Measurements from ENCODE around the gene SMIM36.
"Not testable (repeated sequence)": the region's sequence is repeated elsewhere in the genome, so short reads cannot be mapped to it uniquely, and the experiment has no call there.

SMIM36 gene

DNA sequence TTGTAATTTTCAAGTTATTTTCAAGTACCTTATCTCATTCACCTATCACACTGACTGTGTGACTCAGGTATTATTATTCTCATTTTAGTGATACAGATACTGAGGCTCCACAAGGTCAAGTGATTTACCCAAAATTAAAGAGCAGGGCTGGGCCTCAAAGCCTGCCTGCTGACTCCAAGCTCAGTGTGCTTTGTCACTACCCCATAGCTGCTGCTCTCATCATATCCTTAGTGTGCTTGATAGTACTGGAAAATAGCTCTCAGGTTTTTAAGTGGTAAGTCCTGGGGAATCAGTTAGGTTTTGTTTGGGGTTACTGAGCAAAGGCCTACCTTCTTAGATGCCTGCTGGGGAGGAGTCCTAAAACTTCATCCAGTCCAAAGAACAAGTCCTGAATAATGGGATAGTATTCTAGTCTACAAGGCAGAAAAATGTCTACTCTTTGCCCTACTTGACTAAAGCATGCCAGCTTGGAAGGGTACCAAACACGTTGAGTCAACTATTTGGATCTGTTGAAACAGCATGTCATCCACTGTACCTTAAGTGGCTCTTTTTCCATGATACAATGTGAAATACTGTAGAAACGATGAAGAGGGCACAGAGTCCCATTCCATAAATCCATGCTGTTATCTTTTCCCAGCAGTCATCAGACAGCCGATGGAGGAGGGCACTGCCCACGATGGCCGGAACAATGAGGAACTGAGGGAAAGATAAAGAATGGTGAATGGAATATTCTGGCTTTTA, 100.4 kb downstream of the SMIM36 start:
- no peak for DNase-seq

DNA sequence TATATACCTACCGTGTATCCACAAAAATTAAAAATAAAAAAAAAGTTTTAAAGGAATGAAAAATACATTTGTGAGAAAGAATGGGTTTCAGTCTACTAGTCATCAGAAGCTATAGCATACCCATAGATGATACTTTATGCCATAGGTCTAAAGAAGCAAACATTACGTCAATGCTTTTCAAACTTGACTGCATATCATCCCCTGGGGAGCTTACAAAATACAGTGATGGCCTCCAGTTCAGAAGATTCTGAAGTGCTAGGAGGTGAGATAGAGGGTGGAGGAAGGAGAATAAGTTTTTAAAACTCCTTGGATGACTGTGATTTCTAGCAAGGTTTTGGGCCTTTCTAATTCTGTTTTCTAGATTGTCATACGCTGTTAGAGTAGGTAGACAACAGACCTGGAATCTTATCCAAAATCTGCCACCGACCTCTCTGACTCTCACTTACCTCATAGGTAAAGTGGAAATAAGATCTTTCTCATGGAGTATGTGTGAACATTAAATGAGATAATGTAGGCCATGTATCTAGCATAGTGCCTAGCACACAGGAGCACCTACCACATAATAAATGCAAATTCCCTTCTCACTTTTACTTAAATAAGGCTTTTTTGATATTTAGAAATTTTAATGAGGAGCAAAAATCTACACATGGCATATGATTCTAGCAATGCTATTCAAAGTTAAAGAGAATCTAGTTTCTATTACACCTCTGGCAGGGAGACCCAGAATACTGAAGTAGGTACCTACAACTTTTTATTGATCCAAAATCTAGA, 102.0 kb downstream of the SMIM36 start:
- DNase-seq, result no peak

DNA sequence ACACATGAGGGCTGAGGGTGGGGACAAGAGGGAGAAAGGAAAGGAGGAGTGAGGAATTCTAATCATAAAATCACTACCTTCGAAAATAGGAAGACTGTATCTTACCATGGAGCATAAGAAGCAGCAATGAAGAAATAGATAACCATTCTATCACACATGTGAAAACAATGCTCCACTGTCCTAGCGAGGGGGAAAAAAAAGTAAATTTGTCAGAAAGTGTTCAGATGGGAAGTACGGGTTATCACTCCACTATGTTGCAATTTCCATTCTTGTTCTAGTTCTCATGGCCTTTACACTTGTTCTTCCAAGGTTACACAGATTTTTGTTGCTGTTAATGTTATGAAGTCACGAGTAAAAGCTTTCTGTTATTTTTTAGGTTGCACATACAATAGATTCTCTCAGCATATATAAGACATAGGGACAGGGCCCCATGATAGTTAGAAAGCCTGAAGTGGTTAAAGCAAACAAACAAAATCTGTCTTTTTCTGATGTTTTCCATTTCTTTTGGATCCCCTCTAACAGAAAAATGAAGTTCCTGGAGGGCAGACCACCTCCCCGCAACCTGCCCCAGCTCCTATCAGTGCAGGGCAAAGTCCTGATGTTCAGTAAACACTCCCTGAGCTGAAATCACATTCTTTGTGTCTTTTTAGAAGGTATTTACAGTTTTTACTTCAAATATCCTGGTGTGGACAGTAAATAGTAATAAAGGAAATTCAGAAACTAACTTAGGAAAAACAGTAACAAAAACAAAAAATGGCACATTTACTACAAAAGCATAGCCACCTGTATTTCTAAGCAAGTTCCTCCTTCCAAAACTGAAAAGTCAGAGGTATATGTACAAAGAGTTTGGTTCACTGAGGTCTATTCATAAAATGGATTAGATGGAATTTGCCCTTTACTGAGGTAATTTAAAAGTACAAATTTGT, 103.3 kb downstream of the SMIM36 start:
- no peak for DNase-seq

DNA sequence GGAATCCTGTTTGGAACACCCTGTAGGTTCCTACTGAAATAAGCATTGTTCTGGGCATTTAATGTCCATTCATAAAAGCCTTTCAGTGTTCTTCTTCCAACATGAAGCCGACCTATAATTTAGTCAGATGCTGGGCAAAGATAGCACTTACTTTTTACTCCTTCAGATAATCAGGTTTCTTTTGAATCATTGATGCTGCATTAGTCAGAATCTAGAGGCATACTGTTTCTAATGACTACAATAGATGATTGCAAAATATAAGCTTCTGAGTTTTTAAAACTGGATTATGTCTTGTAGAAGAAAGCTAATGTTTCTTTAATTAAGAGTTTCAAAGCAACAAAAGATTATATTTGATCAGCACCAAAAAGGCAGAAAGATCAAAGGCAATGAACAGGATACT, 105.7 kb downstream of the SMIM36 start:
- no peak for DNase-seq

DNA sequence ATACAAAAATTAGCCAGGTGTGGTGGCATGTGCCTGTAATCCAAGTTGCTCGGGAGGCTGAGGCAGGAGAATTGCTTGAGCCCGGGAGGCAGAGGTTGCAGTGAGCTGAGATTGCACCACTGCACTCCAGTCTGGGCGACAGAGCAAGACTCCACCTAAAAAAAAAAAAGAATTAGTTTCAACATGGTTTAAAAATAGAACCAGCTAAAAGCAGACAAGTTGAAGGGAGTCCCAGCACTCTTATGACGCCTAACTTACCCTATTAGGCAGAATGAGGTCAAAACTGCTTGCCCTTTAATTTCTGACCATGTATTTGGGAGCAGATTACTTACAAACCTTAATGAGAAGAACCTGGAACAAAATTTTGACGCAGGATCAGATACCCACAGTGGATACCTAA, 107.1 kb downstream of the SMIM36 start:
- DNase-seq, result not testable (repeated sequence)

DNA sequence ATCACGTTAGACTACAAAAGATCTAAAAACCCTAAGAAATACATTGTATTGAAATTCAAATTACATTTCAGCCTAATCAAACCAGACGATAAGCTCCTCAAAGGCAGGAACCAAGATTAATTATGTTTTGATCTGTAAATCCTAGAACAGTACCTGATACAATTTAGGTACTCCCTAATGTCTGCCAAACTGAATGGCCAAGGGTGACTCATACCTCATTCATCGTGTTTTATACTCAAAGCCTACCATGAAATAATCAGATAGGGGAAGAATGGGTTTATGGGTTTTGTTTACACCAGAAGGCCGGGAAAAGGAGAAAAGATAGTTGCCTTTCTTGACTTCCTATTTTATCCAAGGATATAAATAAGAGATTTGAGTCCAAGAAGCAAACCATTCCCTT, 108.9 kb downstream of the SMIM36 start:
- DNase-seq, result no peak

Data from NCI-H526 treated with DMSO at 0.1 percent for 48 hours (cell line).